ENCODE results near the gene WDR18. TPM values are rescaled to one million over a fixed set of nuclear protein-coding genes. Genes with fewer than 3 reads are reported as not detected.

The WDR18 gene
- total RNA-seq, 1 experiment from 2014 or later, result 56.7 TPM

DNA sequence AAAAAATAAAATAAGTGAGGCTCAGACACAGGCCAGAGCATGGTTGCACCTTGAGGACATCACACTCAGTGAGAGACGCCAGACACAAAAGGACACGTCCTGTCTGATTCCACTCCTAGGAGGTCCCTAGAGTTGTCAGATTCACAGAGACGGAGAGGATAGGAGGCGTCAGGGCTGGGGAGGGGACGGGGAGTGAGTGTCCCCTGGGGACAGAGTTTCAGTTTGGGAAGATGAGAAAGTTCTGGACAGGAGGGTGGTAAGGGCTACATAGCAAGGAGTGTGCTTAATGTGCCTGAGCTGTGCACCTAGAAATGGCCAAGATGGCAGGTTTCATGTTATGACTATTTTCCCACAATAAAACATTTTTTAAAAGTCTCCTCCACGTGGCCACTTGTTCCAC is 13.9 kb downstream of the WDR18 start:
- no peak overlapping the region for H2AFZ ChIP-seq (ENCODE audit: low read length)
- no peaks in the 10 kb centered on the region for H3F3A ChIP-seq (ENCODE audit: low read length, unreplicated experiment)
- BruUV-seq (replicated peaks), result no TSS peak
- ATAC-seq (no peak), DNase-seq (no peak)
- H3K4me2 ChIP-seq (ENCODE audit: low read length), result no peak overlapping the region
- ChIA-PET POLR2A (ENCODE audit: unreplicated experiment) (no interaction called here), CTCF (no interaction called here)
- intact Hi-C loops (cut with micrococcal nuclease), result no loop called here
- peaks cover 8% of the 10 kb centered on the region for H3K4me1 ChIP-seq (ENCODE audit: insufficient read depth, low read length)
- H3K36me3 ChIP-seq (ENCODE audit: low read depth, low read length), result no peaks in the 10 kb centered on the region
- no peaks in the 10 kb centered on the region for H3K9me3 ChIP-seq (ENCODE audit: low read length)
- no peak overlapping the region for H3K9ac ChIP-seq (ENCODE audit: low read length)
- TF ChIP-seq, protein P1, sequence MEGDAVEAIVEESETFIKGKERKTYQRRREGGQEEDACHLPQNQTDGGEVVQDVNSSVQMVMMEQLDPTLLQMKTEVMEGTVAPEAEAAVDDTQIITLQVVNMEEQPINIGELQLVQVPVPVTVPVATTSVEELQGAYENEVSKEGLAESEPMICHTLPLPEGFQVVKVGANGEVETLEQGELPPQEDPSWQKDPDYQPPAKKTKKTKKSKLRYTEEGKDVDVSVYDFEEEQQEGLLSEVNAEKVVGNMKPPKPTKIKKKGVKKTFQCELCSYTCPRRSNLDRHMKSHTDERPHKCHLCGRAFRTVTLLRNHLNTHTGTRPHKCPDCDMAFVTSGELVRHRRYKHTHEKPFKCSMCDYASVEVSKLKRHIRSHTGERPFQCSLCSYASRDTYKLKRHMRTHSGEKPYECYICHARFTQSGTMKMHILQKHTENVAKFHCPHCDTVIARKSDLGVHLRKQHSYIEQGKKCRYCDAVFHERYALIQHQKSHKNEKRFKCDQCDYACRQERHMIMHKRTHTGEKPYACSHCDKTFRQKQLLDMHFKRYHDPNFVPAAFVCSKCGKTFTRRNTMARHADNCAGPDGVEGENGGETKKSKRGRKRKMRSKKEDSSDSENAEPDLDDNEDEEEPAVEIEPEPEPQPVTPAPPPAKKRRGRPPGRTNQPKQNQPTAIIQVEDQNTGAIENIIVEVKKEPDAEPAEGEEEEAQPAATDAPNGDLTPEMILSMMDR (conservative IDR thresholded peaks at IDR 0.05; ENCODE audit: low read depth, low read length), result no peak
- TF ChIP-seq EZH2phosphoT487 (IDR thresholded peaks at IDR 0.05; ENCODE audit: borderline replicate concordance, low read length), result no peak
- no peak for TF ChIP-seq EZH2 (IDR thresholded peaks at IDR 0.05; ENCODE audit: low read length, unreplicated experiment)
- no peaks in the 10 kb centered on the region; the same call in 1 of the 2 replicates for H3K27me3 ChIP-seq (ENCODE audit: low read length)
- H4K20me1 ChIP-seq (ENCODE audit: low read length), result no peaks in the 10 kb centered on the region
- H3K9me2 ChIP-seq (replicated peaks; ENCODE audit: low read length), result no peaks in the 10 kb centered on the region
- H3K79me2 ChIP-seq (ENCODE audit: low read length), result no peaks in the 10 kb centered on the region
- H3K4me3 ChIP-seq (ENCODE audit: low read length), result no peak overlapping the region
- H3K27ac ChIP-seq (ENCODE audit: low read length), result no peak overlapping the region

DNA sequence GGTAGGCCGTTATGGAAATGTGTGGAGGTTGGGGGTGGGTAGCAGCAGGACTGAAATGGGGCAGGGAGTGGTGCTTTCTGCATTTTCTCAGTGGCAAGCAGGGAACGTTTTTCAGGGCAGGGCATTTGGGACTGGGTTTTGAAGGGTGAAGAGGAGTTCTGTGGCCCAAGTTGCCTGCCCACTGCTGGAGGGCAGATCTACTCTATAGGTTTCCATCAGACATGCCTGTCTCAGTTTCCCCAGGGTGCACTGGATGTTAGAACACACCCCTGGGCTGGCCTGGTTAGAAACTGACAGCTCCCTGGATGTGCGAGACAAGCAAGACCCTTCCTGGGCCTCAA is 15.2 kb downstream of the WDR18 start:
- H4K20me1 ChIP-seq (ENCODE audit: low read length), result no peaks in the 10 kb centered on the region
- peaks cover 8% of the 10 kb centered on the region for H3K4me1 ChIP-seq (ENCODE audit: insufficient read depth, low read length)
- H3K27me3 ChIP-seq (ENCODE audit: low read length), result no peaks in the 10 kb centered on the region; the same call in 1 of the 2 replicates
- ChIA-PET POLR2A (ENCODE audit: unreplicated experiment) (no interaction called here), CTCF (no interaction called here)
- H3K9me3 ChIP-seq (ENCODE audit: low read length), result no peaks in the 10 kb centered on the region
- no peaks in the 10 kb centered on the region for H3F3A ChIP-seq (ENCODE audit: low read length, unreplicated experiment)
- no peak overlapping the region for H3K4me3 ChIP-seq (ENCODE audit: low read length)
- no peak overlapping the region for H3K9ac ChIP-seq (ENCODE audit: low read length)
- no peak overlapping the region for H3K4me2 ChIP-seq (ENCODE audit: low read length)
- no peak overlapping the region for H3K27ac ChIP-seq (ENCODE audit: low read length)
- no peak for ATAC-seq
- intact Hi-C loops (cut with micrococcal nuclease), result no loop called here
- no TSS peak for BruUV-seq (replicated peaks)
- TF ChIP-seq EZH2 (IDR thresholded peaks at IDR 0.05; ENCODE audit: low read length, unreplicated experiment) (no peak), EZH2phosphoT487 (IDR thresholded peaks at IDR 0.05; ENCODE audit: borderline replicate concordance, low read length) (no peak)
- TF ChIP-seq, protein P1 (conservative IDR thresholded peaks at IDR 0.05; ENCODE audit: low read depth, low read length), result no peak
- H2AFZ ChIP-seq (ENCODE audit: low read length), result no peak overlapping the region
- no peaks in the 10 kb centered on the region for H3K9me2 ChIP-seq (replicated peaks; ENCODE audit: low read length)
- H3K79me2 ChIP-seq (ENCODE audit: low read length), result no peaks in the 10 kb centered on the region
- no peak for DNase-seq
- no peaks in the 10 kb centered on the region for H3K36me3 ChIP-seq (ENCODE audit: low read depth, low read length)

DNA sequence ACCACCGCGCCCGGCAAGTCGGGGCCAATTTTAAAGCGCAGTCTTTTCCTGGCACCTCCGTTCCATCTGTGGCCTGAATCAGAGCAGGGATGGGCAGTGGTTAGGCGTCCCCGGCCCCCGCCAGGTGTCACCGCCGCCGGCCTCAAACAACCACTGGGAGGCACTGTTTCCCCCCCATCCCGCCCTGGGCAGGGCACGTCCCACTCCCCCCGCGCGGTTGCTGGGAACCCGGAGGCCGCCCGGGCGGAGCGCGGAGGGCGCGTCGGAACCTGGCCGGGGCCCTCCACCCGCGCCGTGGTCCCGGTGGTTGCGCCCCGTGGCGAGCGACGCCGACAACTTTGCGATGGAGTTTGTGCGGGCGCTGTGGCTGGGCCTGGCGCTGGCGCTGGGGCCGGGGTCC is 15.9 kb downstream of the WDR18 start, which contains the start of gene GRIN3B:
TSS of gene GRIN3B (plus strand) at position 325 of the 400 bp plus-strand sequence. CDS start at position 344, 19 bp downstream.
- H3K36me3 ChIP-seq (ENCODE audit: low read depth, low read length), result no peaks in the 10 kb centered on the region
- ATAC-seq, result peak; percentile 65
- intact Hi-C loops (cut with micrococcal nuclease), result no loop called here
- H3K4me2 ChIP-seq (ENCODE audit: low read length), result peak within 1 kb of the TSS; percentile 51; the same call in 1 of the 2 replicates
- no peaks in the 10 kb centered on the region for H3K9me2 ChIP-seq (replicated peaks; ENCODE audit: low read length)
- no peaks in the 10 kb centered on the region; the same call in 1 of the 2 replicates for H3K27me3 ChIP-seq (ENCODE audit: low read length)
- H4K20me1 ChIP-seq (ENCODE audit: low read length), result no peaks in the 10 kb centered on the region
- H3K9me3 ChIP-seq (ENCODE audit: low read length), result no peaks in the 10 kb centered on the region
- peaks cover 8% of the 10 kb centered on the region for H3K4me1 ChIP-seq (ENCODE audit: insufficient read depth, low read length)
- ChIA-PET CTCF (no interaction called here), POLR2A (ENCODE audit: unreplicated experiment) (no interaction called here)
- no peaks in the 10 kb centered on the region for H3K79me2 ChIP-seq (ENCODE audit: low read length)
- no peak within 1 kb of the TSS for H3K27ac ChIP-seq (ENCODE audit: low read length)
- no peaks in the 10 kb centered on the region for H3F3A ChIP-seq (ENCODE audit: low read length, unreplicated experiment)
- H2AFZ ChIP-seq (ENCODE audit: low read length), result no peak within 1 kb of the TSS
- no peak within 1 kb of the TSS for H3K9ac ChIP-seq (ENCODE audit: low read length)
- TF ChIP-seq EZH2phosphoT487 (IDR thresholded peaks at IDR 0.05; ENCODE audit: borderline replicate concordance, low read length) (no peak), EZH2 (IDR thresholded peaks at IDR 0.05; ENCODE audit: low read length, unreplicated experiment) (no peak)
- TF ChIP-seq, protein P1 (conservative IDR thresholded peaks at IDR 0.05; ENCODE audit: low read depth, low read length), result peak; percentile 45
- DNase-seq, result peak; percentile 75
- H3K4me3 ChIP-seq (ENCODE audit: low read length), result no peak within 1 kb of the TSS
- no TSS peak for BruUV-seq (replicated peaks)
